HT-29 (cell line): Measurements from ENCODE around the gene RIC1. TPM values are rescaled to one million over a fixed set of nuclear protein-coding genes. Genes with fewer than 3 reads are reported as not detected.
"Not testable (repeated sequence)": the region's sequence is repeated elsewhere in the genome, so short reads cannot be mapped to it uniquely, and the experiment has no call there.

Experiments used
- DNase-seq: peaks from one replicate; pipeline ENCODE4 v3.0.0-alpha.2; 2015; ENCODE audit warnings: low spot score
- total RNA-seq: library from RNA; depleted of rRNA; stranded (reverse); fragments of >200 nt; shearing (Covaris generic); gene quantifications from 2 replicates; pipeline ENCODE4 v1.2.3, GENCODE V29; 2014

Gene RIC1
- total RNA-seq, 1 experiment from 2014 or later = 11.6 TPM

DNA sequence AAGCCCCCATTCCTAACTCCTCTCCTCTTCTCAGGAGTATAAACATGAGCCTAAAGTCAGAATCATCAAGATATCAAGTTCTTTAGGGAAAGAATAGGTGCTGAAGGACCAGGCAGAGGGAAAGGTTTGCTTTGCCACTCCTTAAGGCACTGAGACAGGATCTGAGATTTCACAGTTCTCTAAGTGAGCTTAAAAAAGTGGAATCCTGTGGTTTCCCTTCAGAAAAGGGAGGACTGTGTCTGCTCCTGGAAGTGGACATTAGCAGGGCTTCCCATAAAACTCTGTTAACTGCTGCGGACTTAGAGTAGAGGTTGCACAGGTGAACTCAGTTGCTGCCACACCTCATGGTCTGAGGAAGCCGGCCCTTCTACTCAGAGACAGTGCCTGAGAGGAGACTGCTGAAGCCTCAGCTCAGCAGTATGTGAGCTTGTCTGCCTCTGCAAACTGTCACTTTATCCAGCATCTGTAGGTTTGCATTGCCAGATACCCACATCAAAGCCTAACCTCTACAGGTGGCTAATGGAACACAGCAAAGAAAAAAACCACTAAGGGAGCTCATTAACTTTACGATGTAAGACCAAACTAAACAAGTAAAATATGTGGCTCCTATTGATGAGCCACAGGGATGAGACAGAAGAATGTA is 42.9 kb downstream of the RIC1 start:
- DNase-seq = peak; percentile 63

DNA sequence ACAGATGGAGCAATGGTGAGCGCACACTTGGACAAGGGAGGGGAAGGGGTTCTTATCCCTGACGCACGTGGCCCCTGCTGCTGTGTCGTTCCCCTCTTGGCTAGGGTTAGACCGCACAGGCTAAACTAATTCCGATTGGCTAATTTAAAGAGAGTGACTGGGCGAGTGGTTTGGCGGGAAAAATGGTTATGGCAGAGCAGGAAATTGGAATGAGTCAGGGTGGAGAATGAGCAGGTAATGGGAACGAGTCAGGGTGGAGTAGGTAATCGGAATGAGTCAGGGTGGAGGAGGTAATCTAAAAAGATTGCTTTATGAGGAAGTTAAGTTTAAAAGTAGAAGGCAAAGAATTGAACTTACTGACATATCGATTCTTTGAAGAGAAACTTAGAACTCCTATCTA is 46.1 kb downstream of the RIC1 start:
- DNase-seq = not testable (repeated sequence)

DNA sequence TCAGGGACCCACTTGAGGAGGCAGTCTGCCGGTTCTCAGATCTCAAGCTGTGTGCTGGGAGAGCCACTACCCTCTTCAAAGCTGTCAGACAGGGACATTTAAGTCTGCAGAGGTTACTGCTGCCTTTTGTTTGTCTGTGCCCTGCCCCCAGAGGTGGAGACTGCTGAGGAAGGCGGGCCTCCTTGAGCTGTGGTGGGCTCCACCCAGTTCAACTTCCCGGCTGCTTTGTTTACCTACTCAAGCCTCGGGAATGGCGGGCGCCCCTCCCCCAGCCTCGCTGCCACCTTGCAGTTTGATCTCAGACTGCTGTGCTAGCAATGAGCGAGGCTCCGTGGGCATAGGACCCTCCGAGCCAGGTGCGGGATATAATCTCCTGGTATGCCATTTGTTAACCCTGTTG is 54.7 kb downstream of the RIC1 start:
- peak; percentile 40 for DNase-seq

DNA sequence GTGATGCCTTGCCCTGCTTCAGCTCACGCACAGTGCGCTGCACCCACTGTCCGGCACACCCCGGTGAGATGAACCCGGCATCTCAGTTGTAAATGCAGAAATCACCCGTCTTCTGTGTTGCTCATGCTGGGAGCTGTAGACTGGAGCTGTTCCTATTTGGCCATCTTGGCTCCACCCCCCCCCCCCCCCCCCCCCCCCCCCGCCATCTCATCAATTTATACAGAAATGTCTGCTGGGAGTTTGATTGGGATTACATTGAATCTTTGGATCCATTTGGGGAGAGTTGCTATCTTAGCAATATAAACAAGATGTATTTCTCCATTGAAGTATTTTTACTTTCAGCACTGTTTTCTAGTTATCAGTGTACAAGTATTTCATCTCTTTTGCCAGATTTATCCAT is 55.2 kb downstream of the RIC1 start:
- no peak for DNase-seq

DNA sequence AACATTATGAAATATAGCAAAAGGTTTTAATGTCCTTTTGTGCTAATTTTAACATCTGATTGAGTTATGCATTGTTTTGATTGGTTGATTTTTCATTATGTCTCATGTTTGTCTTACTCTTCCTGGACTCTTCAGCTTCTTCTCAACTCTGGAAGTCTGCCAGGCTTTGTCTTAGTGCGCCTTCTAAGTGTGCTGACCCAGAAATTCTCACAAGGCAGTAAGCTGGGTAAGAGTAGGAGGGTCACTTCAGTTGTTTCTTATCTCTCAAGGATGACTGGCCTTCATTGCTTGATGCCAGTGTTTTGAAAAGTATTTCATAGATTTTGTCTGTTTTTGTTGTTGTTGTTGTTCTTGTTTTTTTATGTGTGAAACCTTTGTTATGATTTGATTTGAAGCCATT is 59.2 kb downstream of the RIC1 start:
- peak; percentile 14 for DNase-seq

DNA sequence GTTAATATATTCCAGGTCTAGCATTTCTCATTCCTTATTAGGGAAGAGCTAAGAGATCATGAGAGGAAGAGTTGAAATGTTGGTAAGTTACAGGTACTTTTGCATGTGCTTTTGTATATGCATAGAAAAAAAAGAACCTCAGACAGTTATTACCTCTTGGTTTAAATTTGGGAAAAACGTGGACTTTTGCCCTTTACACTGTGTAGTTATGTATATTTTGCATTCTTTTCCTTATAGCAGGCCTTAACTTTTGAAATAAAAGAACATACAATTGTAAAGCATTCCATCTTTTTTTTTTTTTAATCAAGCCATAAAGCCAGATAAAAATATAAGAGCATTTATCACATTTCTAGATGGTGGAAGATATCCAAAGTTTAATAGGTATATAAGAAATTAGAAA is 61.4 kb downstream of the RIC1 start:
- no peak for DNase-seq

DNA sequence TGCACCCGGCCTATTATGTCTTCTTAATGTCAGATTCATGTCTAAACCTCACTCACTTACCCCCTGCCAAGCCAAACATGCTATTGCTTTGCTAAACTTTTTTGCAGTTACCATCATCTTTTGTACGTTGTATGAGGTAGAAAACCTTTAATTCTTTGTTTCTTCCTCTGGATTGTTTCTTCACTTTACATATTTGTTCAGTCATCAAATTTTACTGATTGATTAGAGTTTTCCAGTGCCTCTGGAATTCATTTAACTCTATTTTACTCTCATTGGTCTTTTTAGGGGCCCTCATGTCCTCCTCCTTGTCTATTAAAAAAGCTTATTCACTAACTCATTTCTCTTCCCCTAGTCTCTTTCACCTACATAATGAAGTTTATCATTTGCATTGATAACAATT is 67.0 kb downstream of the RIC1 start:
- DNase-seq = no peak

DNA sequence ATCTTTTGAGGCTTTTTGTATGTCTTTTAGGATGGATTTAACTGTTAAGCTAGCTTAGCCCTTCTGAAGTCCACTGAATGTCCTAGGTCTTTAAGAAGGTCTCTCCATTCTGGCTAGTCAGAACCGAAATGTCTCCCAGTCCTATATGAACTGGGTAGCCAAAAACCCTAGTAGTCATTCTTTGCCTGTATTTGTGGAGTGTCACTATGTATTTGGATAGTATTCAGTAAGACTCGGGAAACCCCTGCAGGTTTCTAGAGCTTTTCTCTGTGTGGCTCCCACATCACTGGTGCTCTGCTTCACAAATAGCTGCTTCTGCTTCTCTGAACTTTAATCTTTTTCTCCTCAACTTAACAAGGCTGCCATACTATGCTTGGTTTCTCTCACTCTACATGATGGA is 68.0 kb downstream of the RIC1 start:
- DNase-seq = no peak

DNA sequence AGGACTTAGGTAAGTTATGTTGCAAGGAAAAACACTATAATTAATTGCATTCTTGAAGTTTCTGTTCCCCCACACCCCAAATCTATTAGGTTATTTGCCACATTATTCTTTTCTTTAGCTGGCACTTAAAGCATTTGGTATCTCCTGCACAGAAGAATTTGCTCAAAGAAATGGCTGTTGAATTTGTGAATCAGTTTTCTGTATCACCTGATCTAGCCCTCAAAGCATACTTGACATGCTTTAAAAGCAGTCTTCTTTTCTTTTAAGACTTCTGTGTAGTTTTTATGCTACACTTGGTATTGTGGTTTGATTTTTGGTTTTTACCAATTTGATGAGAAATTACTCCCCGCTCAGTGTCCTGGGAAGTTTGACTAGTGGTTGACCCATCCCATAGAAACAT is 69.1 kb downstream of the RIC1 start:
- DNase-seq = no peak

DNA sequence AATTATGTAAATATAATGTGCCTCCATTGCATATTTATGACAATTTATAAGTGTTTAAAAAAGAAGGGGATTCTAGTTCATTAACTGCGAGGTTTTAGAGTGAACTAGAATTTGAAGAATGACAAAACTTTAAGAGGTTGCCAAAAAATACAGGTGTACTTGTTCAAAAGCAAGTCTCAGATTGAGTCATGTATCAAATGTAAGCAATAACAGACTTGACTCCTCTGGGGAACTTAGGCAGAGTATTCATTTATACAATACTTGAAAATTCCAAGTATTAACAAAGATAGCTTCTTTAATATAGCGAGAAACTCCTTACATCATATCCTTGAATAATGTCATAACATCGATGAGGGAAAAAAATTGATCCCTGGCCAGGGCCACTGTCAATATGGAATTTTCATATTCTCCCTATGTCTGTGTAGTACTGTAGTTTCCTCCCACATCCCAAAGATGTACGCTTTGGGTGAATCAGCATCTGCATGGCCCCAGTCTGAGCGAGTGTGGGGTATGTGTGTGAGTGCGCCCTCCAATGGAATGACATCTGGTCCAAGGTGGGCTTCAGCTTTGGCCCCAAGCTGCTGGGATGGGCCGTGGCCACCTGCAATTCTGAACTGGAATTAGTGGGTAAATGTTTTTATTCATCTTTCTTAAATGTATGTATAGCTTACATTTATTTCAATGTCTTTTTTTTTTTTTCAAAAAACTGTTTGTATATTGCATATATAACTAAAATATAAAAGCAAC is 70.1 kb downstream of the RIC1 start:
- DNase-seq = no peak

DNA sequence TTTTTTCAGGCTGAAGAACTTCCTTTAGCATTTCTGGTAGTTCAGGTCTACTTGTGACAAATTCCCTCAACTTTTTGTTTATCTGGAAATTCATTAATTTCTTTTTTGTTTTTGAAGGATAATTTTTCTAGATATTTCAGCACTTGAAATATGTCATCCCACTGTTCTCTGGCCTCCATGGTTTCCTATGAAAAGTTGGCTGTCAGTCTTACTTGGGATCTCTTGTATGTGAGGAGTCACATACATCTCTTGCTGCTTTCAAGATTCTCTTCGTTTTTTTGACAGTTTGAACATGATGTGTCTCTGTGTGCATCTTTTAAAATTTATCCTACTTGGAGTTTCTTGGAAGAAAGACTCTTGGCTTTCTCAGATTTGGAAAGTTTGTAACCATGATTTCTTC is 79.5 kb downstream of the RIC1 start:
- no peak for DNase-seq

DNA sequence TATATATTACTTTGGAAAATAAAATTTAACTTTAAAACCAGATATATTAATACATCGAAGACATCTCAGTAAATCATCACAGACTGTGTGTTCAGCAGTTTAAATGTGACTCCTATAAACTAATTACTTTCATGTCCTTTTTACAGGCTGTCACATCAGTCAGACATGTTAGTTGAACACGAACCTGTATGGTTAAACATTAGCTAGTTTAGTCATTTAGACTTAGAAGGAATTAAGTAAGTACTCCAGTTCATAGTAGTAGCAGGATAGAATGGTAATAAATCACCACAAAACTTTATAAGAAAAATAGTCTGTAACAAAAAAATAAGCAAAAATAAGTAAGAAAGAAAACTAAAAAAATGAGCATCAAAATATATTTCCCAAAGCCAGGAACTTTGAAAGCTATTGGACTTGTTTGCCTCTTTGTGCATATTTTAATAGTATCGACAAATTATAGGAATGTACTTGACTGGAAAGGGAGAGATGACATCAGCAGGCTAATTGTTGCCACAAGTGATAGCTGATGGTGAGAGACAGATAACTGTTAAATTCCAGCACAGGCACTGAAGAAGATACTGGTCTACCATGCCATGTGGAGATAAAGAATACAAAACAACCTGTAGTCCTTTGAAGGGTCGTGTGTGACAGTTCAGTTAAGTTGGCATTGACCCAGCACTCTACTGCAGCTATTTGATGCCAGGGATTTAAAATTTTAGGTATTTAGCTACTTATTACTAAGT is 83.9 kb downstream of the RIC1 start:
- peak; percentile 37 for DNase-seq

DNA sequence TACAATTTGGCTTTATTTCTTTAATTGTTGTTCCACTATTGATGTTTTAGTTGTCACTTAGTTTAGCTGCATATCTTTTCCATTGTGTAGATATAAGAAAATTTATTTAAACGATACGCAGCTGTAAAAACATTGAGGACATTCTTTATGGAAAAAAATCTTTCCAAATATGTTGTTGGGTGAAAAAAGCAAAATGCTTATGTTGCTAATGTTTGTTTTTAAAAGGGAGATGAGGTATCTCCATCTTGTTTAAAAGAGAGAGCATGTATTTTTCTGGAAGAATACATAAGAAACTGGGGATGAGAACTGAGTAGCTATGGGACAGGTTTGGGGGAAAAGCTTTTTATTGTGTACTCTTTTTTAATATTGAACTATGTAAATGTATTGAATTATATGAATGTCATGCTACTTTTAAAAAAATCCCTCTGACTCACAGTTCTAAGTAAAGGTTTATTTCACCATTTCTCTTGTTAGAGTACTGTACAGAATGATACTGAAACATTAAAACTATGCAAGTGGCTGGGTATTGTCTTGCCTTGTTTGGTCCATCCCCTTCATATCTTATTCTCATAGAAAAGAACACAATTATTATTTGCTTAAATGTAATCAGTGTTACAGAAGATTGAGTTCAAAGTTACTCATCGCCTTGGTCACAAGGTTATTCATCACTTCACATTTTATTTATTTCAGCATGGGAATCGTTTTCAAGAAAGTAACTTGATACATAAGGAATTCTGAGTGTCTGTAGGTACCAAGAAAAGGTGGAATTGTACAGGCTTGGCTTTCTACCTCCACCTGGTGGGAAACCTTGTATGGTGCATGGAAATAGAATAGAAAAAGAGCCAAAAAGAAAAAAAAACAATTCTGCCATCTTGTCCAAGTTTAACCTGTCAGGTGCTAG is 85.8 kb downstream of the RIC1 start:
- DNase-seq = peak; percentile 67

DNA sequence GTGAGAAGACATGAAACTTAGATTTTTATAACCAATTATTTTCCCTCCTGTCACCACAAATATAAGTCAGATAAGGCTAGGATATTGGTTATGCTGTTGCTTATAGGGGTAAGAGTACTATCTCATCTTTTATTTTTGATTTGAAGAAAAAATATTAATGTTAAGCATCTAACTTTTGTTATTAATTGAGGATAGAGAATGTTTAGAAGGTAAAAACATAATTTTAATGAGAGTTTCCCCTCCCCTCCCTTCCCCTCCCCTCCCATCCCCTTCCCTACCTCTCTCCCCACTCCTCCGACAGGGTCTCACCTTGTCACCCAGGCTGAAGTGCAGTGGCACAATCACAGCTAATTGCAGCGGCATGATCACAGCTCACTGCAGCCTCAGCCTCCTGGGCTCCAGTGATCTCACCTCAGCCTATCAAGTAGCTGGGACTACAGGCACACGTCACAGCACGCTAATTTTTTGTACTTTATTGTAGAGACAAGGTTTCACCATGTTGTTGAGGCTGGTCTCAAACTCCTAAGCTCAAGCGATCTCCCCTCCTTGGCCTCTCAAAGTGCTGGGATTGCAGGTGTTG is 86.7 kb downstream of the RIC1 start:
- DNase-seq = no peak

DNA sequence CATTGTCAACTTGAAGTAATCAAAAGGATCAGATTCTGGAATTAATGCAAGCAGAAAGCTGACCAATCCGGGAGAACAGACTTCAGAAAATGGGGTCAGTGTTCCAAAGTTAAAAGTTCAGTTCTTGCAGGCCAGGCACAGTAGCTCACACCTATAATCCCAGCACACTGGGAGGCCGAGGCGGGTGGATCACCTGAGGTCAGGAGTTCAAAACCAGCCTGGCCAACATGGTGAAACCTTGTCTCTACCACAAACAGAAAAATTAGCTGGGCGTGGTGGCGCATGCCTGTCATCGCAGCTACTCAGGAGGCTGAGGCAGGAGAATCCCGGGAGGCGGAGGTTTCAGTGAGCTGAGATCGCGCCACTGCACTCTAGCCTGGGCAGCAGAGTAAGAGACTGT is 88.5 kb downstream of the RIC1 start:
- not testable (repeated sequence) for DNase-seq

DNA sequence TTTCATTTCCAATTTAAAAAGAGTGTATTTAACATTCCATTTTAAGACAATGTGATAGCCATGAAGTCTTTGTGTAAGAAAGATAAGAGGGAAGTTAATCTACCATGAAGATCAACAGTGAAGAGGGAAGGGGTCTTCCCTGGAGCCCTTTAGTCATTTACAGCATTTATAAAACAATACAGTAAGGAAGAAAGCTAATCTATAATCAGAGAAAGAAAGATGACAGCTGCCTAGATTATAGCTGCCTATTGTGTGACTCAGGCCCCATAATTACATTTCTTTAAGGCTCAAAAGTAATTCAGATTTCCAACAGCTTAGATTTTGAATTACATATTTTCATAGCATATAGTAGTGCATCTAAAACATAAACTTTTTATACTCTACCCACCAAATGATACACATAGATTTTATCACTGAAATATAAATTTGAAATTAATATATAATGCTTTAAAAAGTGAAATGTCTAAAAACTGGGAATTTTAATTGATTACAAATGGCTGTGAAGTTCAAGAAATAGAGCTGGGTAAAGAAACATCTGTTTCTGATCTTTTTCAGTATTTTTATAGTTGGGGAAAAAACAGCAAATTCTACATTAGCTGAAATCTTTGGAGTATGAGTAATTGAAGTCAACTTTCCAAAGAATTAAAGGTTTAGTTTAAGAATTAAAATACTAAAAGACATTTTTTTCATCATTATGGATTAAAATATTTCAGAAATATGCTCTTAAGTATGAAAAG is 89.6 kb downstream of the RIC1 start:
- DNase-seq = no peak

DNA sequence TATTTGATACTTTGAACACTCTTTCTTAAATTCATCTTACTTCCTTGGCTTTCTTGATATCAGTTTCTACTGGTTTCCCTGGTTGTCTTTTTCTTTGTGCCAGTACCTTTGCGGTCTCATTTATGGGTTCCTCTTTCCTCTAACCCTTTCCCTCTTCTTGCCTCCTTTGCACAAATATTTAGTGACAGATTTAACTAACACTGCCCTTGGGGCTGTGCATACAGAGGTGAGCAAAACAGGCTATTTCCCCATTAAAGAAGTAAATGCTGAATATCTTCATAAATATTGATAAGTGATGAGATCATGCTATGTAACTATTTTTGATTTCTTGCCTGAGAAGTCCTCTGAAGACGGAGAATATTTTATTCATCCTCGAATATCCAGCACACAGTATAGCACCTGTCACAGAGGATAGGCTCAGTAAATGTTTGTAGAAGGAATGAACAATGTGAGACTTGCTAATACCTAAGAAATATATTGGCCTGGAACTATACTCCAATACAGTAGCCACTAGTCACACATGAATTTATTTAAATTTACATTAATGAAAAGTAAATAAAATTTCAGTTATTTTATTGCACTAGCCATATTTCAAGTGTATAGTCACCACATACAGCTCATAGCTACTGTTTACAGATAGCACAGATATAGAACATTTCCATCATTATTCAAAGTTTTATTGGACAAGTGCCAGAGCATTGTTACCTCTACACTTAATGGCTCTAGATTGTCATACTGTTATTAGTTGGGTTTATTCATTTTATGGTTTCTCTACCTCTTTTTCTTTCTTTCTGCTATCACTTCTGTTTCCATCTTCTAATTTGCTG is 90.4 kb downstream of the RIC1 start:
- no peak for DNase-seq

DNA sequence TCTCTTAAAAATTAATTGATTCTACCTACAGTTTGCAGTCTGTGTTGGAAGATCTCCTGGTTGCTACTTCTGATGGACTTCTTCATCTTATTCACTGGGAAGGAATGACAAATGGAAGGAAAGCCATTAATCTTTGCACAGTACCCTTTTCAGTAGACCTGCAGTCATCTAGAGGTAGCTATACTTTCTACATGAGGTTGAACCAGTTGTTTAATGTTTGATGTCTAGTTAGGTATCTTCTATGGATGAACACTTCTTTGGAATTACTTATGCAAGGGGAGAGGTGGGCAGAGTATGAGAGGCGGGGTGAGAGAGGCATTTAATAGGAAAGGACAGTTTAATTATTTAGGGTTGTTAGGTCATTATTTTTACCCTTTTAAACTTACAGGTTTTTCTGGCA is 91.2 kb downstream of the RIC1 start:
- DNase-seq = no peak

DNA sequence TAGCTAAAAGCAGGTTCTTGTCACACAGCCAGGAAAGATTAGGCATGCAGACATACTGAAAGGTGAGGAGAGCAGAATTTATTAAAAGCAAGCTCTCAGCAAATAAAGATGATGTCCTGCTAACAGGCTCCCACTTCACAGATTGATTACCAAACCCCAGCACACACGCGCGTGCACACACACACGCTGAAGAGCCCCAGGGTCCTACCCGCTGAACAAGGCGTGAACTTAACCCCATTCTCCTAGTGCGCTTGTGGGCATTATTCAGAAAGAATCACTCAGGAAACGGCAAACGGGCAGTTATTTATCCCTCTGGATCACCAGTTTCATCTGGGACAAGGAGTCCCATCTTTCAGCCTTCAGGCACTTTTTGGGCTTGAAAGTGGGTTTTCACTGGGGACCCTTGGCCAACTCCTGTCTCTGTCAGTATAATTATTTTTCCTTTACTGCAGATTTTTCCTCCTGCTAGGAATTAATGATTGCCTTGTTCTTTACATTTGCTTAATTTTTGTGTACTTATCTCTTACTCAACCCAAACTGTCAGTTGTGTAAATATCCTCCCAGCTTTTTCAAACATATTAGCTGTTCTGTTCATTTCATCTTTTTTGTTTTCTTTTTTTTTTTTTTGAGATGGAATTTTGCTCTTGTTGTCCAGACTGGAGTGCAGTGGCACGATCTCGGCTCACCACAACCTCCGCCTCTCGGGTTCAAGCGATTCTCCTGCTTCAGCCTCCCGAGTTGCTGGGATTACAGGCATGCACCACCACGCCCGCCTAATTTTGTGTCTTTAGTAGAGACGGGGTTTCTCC is 92.6 kb downstream of the RIC1 start:
- no peak for DNase-seq
